ENCODE results near the gene RAD50. TPM values are rescaled to one million over a fixed set of nuclear protein-coding genes. Genes with fewer than 3 reads are reported as not detected.
"Not testable (repeated sequence)": the region's sequence is repeated elsewhere in the genome, so short reads cannot be mapped to it uniquely, and the experiment has no call there.

The RAD50 gene
- polyA plus RNA-seq, 1 experiment, result 9.7 TPM

DNA sequence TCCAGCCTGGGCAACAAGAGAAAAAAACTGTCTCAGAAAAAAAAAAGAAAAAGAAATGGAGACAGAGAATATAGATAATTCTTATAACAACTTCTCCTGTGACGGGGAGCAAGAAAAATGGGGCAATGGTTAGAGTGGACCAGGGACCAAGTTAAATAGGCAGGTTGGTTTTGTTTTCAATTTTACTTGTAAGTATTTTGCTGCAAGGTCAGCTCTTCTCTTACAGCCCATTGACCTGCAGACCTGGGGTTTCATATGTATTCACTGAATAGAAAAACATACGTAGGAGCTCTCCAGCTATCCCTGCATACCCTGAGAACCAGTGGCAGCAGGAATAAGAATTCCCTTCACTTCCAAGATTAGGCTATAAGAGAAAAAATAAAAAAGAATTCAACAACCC is 72.0 kb downstream of the RAD50 start:
- POLR2A ChIA-PET, result no interaction called here
- Histone ChIP-seq H3K27me3 (ENCODE audit: control insufficient read depth, insufficient read depth, low read length) (no peaks in the 10 kb centered on the region), H3K4me3 (ENCODE audit: low read depth, low read length) (no peak overlapping the region), H3K36me3 (ENCODE audit: control insufficient read depth, insufficient read depth, low read length) (peaks cover 2% of the 10 kb centered on the region; the same call in 1 of the 2 replicates)
- TF ChIP-seq, protein P1, sequence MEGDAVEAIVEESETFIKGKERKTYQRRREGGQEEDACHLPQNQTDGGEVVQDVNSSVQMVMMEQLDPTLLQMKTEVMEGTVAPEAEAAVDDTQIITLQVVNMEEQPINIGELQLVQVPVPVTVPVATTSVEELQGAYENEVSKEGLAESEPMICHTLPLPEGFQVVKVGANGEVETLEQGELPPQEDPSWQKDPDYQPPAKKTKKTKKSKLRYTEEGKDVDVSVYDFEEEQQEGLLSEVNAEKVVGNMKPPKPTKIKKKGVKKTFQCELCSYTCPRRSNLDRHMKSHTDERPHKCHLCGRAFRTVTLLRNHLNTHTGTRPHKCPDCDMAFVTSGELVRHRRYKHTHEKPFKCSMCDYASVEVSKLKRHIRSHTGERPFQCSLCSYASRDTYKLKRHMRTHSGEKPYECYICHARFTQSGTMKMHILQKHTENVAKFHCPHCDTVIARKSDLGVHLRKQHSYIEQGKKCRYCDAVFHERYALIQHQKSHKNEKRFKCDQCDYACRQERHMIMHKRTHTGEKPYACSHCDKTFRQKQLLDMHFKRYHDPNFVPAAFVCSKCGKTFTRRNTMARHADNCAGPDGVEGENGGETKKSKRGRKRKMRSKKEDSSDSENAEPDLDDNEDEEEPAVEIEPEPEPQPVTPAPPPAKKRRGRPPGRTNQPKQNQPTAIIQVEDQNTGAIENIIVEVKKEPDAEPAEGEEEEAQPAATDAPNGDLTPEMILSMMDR (IDR thresholded peaks at IDR 0.05; ENCODE audit: insufficient read depth, low read depth, low read length), result no peak
- CTCF ChIA-PET, result no interaction called here
- no peak for DNase-seq (ENCODE audit: low read depth)

DNA sequence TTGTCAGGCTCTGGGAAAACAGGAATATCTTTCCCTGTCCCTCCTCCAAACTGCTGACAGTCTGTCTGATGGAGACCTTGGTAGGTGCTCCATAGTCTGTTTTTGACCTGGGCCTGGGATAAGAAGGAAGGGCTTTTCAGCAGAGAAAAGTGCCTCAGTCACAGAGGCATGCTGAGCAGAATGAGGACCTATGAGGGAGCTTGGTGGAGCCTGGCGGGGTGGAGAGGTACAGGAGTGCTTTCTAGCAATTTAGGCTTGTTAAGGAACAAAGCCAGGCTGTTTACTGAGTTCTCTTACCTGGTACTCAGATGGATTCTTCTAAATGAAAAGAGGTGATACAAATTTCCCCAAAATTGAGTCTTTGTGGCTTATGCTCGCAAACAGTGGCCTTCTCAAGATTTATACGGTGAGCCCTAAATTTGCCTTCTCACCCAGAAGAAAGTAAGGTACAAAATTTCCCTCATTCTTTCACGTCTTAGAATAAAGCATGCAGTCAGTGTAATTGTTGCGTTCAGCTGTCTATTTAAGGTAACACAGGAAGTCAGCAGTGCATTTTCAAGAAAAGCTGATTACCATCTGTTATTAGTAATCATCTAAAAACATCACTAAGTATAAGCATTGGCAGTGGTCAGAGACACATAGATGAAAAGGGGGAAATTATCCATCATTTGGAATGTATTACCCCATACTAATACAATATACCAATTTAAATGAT is 72.6 kb downstream of the RAD50 start:
- no peak overlapping the region for H3K4me3 ChIP-seq (ENCODE audit: low read depth, low read length)
- H3K36me3 ChIP-seq (ENCODE audit: control insufficient read depth, insufficient read depth, low read length), result peaks cover 2% of the 10 kb centered on the region; the same call in 1 of the 2 replicates
- POLR2A ChIA-PET, result no interaction called here
- CTCF ChIA-PET, result interaction anchor here (0.6 to 1.0 kb wide), 3 partner anchors 35 to 114 kb away, joined by 3 read pairs; no protein-coding TSS in a partner anchor
- no peaks in the 10 kb centered on the region for H3K27me3 ChIP-seq (ENCODE audit: control insufficient read depth, insufficient read depth, low read length)
- DNase-seq (ENCODE audit: low read depth), result no peak
- TF ChIP-seq, protein P1 (IDR thresholded peaks at IDR 0.05; ENCODE audit: insufficient read depth, low read depth, low read length), result no peak

- H3K4me3 ChIP-seq (ENCODE audit: low read depth, low read length); POLR2A ChIA-PET; H3K27me3 ChIP-seq (ENCODE audit: control insufficient read depth, insufficient read depth, low read length); DNase-seq (ENCODE audit: low read depth); H3K36me3 ChIP-seq (ENCODE audit: control insufficient read depth, insufficient read depth, low read length): not testable (repeated sequence)
- CTCF ChIA-PET, result interaction anchor here (0.6 to 1.1 kb wide), 2 partner anchors 9 to 77 kb away, joined by 4 read pairs; partner anchors contain the start of gene RAD50
Measured at GRCh38 chr5:132633587-132633986, 76.8 kb downstream of the RAD50 start.

DNA sequence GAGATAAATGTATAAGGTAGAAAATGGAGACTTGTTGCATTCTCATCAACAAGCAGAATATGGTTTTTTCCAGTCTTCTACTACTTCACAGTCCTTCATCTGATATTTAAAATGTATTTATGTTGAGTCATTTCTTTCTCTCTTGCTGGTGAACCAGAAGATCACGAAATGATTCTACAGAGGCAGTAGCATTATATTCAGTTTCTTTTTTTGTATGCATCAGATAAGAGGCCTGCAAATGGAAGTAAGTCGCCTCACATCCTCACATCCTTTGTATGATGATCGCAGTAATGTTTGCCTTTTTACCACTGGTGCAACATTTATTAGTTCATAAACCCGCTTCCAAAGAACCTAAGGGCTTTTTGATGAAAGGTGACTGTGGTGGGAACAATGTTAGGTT is 79.1 kb downstream of the RAD50 start:
- CTCF ChIA-PET, result no interaction called here
- POLR2A ChIA-PET, result no interaction called here

DNA sequence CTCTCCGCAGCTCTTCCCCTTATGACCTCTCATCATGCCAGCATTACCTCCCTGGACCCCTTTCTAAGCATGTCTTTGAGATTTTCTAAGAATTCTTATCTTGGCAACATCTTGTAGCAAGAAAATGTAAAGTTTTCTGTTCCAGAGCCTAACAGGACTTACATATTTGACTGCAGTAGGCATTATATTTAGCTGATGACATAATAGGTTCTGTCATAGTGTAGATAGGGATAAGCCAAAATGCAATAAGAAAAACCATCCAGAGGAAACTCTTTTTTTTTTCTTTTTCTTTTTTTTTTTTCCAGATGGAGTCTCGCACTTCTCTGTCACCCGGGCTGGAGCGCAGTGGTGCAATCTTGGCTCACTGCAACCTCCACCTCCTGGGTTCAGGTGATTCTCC is 80.5 kb downstream of the RAD50 start:
- no peak overlapping the region for H3K4me3 ChIP-seq (ENCODE audit: low read depth, low read length)
- TF ChIP-seq, protein P1 (IDR thresholded peaks at IDR 0.05; ENCODE audit: insufficient read depth, low read depth, low read length), result no peak
- ChIA-PET CTCF (no interaction called here), POLR2A (no interaction called here)
- DNase-seq (ENCODE audit: low read depth), result no peak
- H3K36me3 ChIP-seq (ENCODE audit: control insufficient read depth, insufficient read depth, low read length), result peaks cover 7% of the 10 kb centered on the region
- no peaks in the 10 kb centered on the region for H3K27me3 ChIP-seq (ENCODE audit: control insufficient read depth, insufficient read depth, low read length)

More for the DNA sequence above, 79.1 kb downstream of the RAD50 start:
- no peak overlapping the region for H3K4me3 ChIP-seq (ENCODE audit: low read depth, low read length)
- DNase-seq (ENCODE audit: low read depth), result no peak
- TF ChIP-seq, protein P1 (IDR thresholded peaks at IDR 0.05; ENCODE audit: insufficient read depth, low read depth, low read length), result no peak
- no peaks in the 10 kb centered on the region for H3K27me3 ChIP-seq (ENCODE audit: control insufficient read depth, insufficient read depth, low read length)
- peaks cover 5% of the 10 kb centered on the region for H3K36me3 ChIP-seq (ENCODE audit: control insufficient read depth, insufficient read depth, low read length)
